Hematopoietic multipotent progenitor cell treated with erythropoietin and hydrocortisone succinate and interleukin-3 and kit ligand, for 17 days (in vitro differentiated cells): Measurements from ENCODE around the gene S100P.
A peak's percentile ranks its signal among the peaks of the same experiment; 100 is the strongest.

Experiments used
- DNase-seq: peaks from one replicate; pipeline ENCODE4 v3.0.0-alpha.2; 2015; ENCODE audit warnings: low spot score

Gene S100P

GRCh38 chr4:6697131-6697530 is 3.5 kb downstream of the S100P start:
- DNase-seq = no peak

- DNase-seq = no peak
Measured at GRCh38 chr4:6699388-6699787, 5.7 kb downstream of the S100P start.

GRCh38 chr4:6699903-6700302 is 6.2 kb downstream of the S100P start:
- DNase-seq = no peak

- peak; percentile 68 for DNase-seq
Measured at GRCh38 chr4:6701371-6701770, 7.7 kb downstream of the S100P start.

GRCh38 chr4:6702761-6703160 is 9.1 kb downstream of the S100P start:
- DNase-seq = peak; percentile 21

GRCh38 chr4:6703786-6704185 is 10.1 kb downstream of the S100P start:
- peak; percentile 83 for DNase-seq

GRCh38 chr4:6705646-6706045 is 12.0 kb downstream of the S100P start:
- DNase-seq = peak; percentile 32

DNA sequence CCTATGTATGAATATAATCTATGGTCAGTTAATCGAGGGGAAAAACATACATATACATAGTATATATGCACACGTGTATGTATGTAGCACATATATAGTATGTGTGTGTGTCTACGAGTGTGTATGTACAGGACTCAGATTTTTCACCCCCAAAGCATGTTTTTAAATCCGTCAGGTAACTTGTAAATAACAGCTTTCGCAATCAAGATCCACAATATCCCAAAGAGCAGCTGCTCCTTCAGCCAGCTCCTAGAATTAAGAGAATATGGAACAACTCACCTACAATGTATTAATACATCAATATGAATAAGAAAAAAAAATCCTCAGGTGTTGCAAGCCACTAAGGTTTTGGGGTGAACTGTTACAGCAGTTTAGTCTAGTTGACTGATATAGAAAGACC is 12.5 kb downstream of the S100P start:
- no peak for DNase-seq

DNA sequence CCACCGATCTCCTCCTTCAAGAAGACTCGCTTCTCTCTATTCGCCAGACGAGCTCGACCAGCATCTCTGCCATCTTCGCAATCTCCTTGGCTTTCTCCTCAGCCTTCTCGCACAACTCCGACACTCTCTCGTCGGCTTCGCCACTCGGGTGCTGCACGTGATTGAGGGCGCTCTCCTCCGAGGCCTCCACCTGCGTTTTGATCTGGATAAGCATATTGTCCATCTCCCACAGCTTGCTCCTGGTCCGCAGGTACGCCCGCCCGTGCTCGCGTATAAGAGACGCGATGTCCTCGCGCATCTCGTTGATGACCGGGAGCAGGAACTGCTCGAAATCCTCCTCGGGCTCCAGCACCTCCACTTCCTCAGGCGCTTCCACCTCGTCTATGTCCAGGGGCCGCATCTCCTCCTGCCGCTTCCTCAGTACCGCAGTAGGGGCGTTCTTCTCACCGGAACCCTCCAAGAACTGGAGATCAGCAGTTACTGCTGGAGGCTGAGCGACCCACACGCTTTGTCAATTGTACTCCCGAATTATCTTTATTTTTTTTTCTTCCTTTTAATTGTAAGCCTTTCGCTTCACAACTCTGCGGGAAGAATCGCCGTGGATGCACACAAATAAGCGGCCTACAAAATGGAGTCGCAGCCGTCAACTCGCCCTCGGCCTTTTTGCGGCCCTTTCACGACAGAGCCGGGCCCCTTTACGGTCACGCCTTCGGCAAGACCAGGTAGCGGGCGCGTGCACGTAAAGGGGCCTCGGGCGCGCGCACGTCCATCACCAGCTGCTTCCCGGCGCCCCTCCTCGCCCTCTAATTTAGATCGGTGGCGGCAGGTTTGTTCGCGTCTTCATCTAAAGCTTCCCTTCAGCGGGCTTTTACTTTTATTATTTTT is 15.8 kb downstream of the S100P start, which contains the start of gene MRFAP1L1:
Gene MRFAP1L1 (minus strand): TSS at position 636 of the 885 bp plus-strand sequence. CDS start 236 bp downstream, at position 400.
- DNase-seq = peak; percentile 96

DNA sequence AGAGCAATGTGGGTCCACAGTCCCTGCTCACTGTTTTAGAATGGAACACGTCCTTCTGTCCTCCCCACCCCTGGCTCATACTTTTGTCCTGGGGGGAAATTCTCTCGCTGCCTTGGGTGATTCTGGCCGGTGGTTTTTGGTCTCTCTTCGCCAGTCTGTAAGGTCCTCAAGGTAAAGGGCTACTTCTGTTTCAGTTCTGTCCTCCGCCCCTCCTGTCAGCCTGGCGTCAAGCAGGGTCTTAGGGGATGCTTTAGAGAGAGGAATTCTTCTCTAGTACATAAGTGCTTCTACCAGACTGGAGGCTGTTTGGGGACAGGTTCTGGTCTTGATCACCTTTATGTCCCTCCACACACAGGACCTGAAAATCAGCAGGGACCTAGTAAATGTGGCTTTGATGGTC is 16.6 kb downstream of the S100P start:
- DNase-seq = no peak

- no peak for DNase-seq
Measured at GRCh38 chr4:6710996-6711395, 17.3 kb downstream of the S100P start.

DNA sequence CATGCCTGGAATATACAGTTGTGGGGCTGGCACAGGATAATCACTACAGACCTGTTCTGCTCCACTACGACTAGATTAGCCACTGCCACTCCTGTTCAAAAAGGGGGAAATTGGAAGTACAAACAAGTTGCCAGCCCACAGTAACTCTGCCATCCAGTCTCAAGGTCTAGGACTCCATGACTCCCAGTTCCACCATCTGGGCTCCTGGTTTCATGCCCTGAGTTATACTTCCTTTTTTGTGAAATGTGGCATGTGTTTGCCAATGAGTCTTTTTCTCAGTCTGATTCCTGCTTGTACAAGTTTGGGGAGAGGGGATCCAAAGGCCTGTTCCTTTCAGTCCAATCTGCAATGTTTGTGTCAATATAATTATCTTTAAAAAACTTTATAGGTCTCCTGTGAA is 21.3 kb downstream of the S100P start:
- DNase-seq = no peak

- no peak for DNase-seq
Measured at GRCh38 chr4:6715704-6716017, 22.0 kb downstream of the S100P start.

DNA sequence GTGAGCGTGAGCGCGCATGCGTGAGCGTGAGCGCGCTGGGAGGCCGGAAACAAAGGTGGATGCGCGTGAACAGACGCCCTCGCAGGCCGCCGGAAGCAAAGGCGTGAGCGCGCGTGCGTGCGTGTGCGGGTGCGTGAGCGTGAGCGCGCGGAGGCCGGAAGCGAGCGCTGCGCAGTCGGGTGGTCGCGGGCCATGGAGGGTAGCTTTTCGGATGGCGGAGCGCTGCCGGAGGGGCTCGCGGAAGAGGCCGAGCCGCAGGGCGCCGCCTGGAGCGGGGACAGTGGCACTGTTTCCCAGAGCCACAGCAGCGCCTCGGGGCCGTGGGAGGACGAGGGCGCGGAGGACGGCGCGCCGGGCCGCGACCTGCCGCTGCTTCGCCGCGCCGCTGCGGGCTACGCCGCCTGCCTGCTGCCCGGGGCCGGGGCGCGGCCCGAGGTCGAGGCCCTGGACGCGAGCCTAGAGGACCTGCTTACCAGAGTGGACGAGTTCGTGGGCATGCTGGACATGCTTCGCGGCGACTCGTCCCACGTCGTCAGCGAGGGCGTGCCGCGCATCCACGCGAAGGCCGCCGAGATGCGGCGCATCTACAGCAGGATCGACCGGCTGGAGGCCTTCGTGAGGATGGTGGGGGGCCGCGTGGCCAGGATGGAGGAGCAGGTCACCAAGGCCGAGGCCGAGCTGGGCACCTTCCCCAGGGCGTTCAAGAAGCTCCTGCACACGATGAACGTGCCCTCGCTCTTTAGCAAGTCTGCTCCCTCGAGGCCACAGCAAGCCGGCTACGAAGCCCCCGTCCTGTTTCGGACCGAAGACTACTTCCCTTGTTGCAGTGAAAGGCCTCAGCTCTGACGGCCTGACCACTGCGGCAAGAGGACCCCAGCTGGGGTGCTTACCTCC is 22.6 kb downstream of the S100P start, which contains the start of gene BLOC1S4:
Gene BLOC1S4 (plus strand): TSS at position 157 of the 894 bp plus-strand sequence. CDS start 36 bp downstream, at position 193.
- peak; percentile 96 for DNase-seq

- no peak for DNase-seq
Measured at GRCh38 chr4:6716958-6717655, 23.4 kb downstream of the S100P start.

DNA sequence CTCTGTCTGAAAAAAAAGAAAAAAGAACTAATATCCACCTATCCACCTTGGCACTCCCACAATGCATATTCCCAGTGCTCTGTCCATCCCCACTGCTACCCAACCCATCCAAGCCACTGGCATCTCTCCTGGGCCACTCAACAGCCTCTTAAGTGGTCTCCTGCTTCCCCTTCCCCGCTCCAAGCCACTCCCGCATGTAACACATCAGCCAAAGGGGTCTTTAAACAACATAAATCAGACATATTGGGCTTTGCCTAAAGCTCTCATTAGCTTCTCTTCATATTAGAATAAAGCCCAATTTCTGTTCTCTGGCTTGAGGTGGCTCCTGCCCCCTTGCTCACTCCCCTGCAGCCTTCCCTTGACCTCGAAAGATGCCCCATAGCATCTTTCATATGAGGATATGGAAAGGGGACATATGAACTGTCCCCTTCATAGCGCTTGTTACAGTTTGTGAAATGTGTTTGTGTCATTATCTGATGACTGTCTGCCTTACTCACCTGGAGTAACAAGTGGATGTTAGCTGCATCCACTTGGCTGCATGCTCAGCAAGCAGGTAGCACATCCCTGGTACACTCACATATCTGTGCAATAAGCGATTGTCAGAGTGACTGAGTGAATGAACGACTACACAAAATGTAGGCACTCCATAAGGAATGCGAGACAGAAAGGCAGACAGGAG is 25.4 kb downstream of the S100P start:
- DNase-seq = no peak

DNA sequence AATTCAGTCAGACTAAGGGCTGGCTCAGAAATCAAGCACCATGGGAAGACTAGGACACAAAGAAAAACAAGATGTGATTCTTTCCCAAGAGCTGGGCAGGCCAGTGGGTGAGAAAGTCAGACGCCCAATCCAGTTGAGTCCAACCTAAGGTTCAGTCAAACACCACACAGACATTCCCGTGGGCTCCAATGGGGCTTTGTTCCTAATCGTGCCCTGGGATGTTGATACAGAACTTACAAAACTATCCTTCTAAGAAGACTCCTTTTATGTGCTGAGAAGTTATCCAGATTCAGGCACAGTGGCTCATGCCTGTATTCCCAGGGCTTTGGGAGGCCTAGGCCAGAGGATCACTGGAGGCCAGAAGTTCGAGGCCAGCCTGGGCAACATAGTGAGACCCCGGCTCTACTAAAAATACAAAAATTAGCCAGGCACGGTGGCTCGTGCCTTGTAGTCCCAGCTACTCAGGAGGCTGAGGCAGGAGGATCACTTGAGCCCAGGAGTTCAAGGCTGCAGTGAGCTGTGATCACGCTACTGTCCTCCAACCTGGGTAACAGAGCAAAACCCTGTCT is 26.0 kb downstream of the S100P start:
- no peak for DNase-seq

GRCh38 chr4:6720202-6720699 is 26.6 kb downstream of the S100P start:
- DNase-seq = peak; percentile 90

DNA sequence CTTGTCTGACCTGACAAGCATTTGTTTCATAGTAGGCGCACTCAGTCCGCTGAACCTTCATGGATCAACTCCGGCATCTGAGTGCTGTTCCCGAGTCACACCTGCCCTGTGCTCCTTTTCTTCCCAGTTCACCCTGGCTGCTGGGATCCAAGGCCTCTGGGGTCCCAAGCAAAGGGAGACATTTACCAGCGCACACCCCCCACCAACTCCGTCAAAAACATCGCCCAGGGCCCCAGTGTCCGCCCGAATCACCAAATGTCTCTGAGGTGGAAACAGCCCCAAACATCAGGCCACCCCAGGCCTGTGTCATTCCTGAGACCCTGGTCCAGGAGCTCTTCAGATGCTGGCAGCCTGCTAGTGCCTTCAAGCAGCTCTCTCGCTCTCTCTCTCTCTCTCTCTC is 27.4 kb downstream of the S100P start:
- DNase-seq = no peak

GRCh38 chr4:6722891-6723290 is 29.2 kb downstream of the S100P start:
- DNase-seq = no peak

DNA sequence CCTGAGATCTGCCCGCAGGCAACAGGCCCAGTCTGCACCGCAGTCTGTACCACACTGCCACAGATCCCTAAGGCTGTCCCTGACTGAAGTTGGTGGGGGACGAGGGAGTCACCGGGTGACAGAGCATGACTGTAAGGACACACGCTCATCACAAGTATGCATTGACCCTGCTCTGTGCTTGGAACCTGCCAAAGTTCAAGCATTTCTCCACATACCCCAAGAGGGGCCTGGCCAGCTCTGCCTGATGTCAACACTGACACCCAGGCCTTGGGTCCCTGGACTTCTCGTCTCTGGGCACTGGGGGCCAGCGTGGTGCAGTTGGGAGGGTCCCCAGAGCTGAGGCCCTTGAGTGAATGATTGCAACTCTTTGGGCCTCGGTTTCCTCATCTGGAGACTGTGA is 30.2 kb downstream of the S100P start:
- DNase-seq = no peak
